Natural killer cell (primary cell): ENCODE measurements around the gene DUSP5. TPM values are rescaled to one million over a fixed set of nuclear protein-coding genes. Genes with fewer than 3 reads are reported as not detected.

ENCODE experiments used
- ATAC-seq, 3 donors: fragments of 150-1000 bp in 2 of 3; fragments of 200-7000 bp in 1 of 3; cut with Tn5 transposase; 1 replicate in 1 of 3; 2 replicates in 2 of 3; pipeline ENCODE4 v1.10.0; 2021; ENCODE audit warnings: mild to moderate bottlenecking in 2 of 3, moderate library complexity in 2 of 3
- DNase-seq, 2 donors: peaks; one replicate each; pipeline versions ENCODE4 v3.0.0 to v3.0.0-alpha.2; 2013 to 2021; ENCODE audit warnings: mixed read lengths in 1 of 2
- H3K27ac ChIP-seq: one replicate; pipeline ENCODE4 v1.5.1; 2013; ENCODE audit warnings: mild to moderate bottlenecking, low read length
- H3K27me3 ChIP-seq: one replicate; pipeline ENCODE4 v1.6.1; 2013; ENCODE audit warnings: low read length; ENCODE audit not compliant: control insufficient read depth, insufficient read depth
- H3K36me3 ChIP-seq: one replicate; pipeline ENCODE4 v1.6.1; 2013; ENCODE audit warnings: low read length; ENCODE audit not compliant: control insufficient read depth, insufficient read depth
- H3K4me1 ChIP-seq: one replicate; pipeline ENCODE4 v1.6.1; 2013; ENCODE audit warnings: low read length; ENCODE audit not compliant: control insufficient read depth, insufficient read depth
- H3K4me3 ChIP-seq: one replicate; pipeline ENCODE4 v1.5.1; 2013; ENCODE audit warnings: low read length
- H3K9me3 ChIP-seq: one replicate; pipeline ENCODE4 v1.6.1; 2013; ENCODE audit warnings: low read length; ENCODE audit not compliant: control insufficient read depth, insufficient read depth
- H3K27ac Mint-ChIP-seq, 2 donors: one replicate each; pipeline ENCODE4 v1.8.0; 2022; ENCODE audit warnings: mild to moderate bottlenecking in 2 of 2, mixed read lengths in 2 of 2, moderate library complexity in 1 of 2
- H3K27me3 Mint-ChIP-seq, 2 donors: one replicate each; pipeline ENCODE4 v1.8.0; 2022; ENCODE audit warnings: low read depth in 2 of 2, mixed read lengths in 2 of 2
- H3K36me3 Mint-ChIP-seq: one replicate; pipeline ENCODE4 v1.8.0; 2022; ENCODE audit warnings: mixed read lengths
- H3K4me1 Mint-ChIP-seq, 2 donors: one replicate each; pipeline ENCODE4 v1.8.0; 2022; ENCODE audit warnings: mixed read lengths in 2 of 2
- H3K4me3 Mint-ChIP-seq: one replicate; pipeline ENCODE4 v1.8.0; 2022; ENCODE audit warnings: mild to moderate bottlenecking, moderate library complexity, mixed read lengths
- H3K9me3 Mint-ChIP-seq, 2 donors: one replicate each; pipeline ENCODE4 v1.8.0; 2022; ENCODE audit warnings: mixed read lengths in 2 of 2
- WGBS: methylation state at CpG from one replicate; pipeline ENCODE4 v1.1.7; 2013; ENCODE audit warnings: missing lambda C conversion rate; ENCODE audit not compliant: insufficient coverage; 5-methylcytosine and 5-hydroxymethylcytosine counted together
- intact Hi-C: fragments of 100-400 bp; cut with micrococcal nuclease; formaldehyde crosslinking; loops from one replicate; pipeline ENCODE4 v1.14.2; 2022
- total RNA-seq, 4 donors: library from RNA; stranded (reverse); fragments of 120-200 nt in 1 of 4; gene quantifications; one replicate each; pipeline versions ENCODE4 v1.2.3 to v1.2.4, GENCODE V29; 2013 to 2022
- TF ChIP-seq, protein P1 (sequence below): fragments of 200-600 bp; IDR thresholded peaks from one replicate; pipeline ENCODE4 v1.8.0; 2022; ENCODE audit warnings: antibody characterized with exemption

DUSP5 gene
- total RNA-seq, 3 donors from 2014 or later (not counting 1 experiment from before 2014, with no cell fraction given): 56.3 to 98.9 (median 69.6) TPM

GRCh38 chr10:110514848-110515247, 17.1 kb downstream of the DUSP5 start:
- Mint-ChIP-seq H3K27ac (no peak overlapping the region), H3K4me1 (peaks cover 5 to 11% of the 10 kb centered on the region in 2 donors), H3K36me3 (peaks cover 8% of the 10 kb centered on the region), H3K9me3 (no peaks in the 10 kb centered on the region), H3K4me3 (no peak overlapping the region), H3K27me3 (no peaks in the 10 kb centered on the region)
- WGBS: 98% methylated on average over 3 of the region's 3 CpGs
- TF ChIP-seq, protein P1, sequence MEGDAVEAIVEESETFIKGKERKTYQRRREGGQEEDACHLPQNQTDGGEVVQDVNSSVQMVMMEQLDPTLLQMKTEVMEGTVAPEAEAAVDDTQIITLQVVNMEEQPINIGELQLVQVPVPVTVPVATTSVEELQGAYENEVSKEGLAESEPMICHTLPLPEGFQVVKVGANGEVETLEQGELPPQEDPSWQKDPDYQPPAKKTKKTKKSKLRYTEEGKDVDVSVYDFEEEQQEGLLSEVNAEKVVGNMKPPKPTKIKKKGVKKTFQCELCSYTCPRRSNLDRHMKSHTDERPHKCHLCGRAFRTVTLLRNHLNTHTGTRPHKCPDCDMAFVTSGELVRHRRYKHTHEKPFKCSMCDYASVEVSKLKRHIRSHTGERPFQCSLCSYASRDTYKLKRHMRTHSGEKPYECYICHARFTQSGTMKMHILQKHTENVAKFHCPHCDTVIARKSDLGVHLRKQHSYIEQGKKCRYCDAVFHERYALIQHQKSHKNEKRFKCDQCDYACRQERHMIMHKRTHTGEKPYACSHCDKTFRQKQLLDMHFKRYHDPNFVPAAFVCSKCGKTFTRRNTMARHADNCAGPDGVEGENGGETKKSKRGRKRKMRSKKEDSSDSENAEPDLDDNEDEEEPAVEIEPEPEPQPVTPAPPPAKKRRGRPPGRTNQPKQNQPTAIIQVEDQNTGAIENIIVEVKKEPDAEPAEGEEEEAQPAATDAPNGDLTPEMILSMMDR: no peak
- DNase-seq (no peak), ATAC-seq (no peak)
- H3K4me1 ChIP-seq: no peaks in the 10 kb centered on the region
- no peaks in the 10 kb centered on the region for H3K9me3 ChIP-seq
- intact Hi-C loops: no loop called here
- no peaks in the 10 kb centered on the region for H3K27me3 ChIP-seq
- no peak overlapping the region for H3K4me3 ChIP-seq
- peaks cover 20% of the 10 kb centered on the region for H3K36me3 ChIP-seq
- H3K27ac ChIP-seq: no peak overlapping the region

GRCh38 chr10:110516815-110517492, 19.2 kb downstream of the DUSP5 start:
- TF ChIP-seq, protein P1: no peak
- Mint-ChIP-seq H3K9me3 (no peaks in the 10 kb centered on the region), H3K4me1 (peaks cover 6 to 11% of the 10 kb centered on the region in 2 donors), H3K27ac (no peak overlapping the region), H3K27me3 (no peaks in the 10 kb centered on the region), H3K36me3 (peaks cover 8% of the 10 kb centered on the region), H3K4me3 (no peak overlapping the region)
- intact Hi-C loops: no loop called here
- WGBS: 84% methylated on average over 3 of the region's 3 CpGs
- no peak for DNase-seq
- no peaks in the 10 kb centered on the region for H3K27me3 ChIP-seq
- H3K4me1 ChIP-seq: no peaks in the 10 kb centered on the region
- H3K27ac ChIP-seq: no peak overlapping the region
- peaks cover 3% of the 10 kb centered on the region for H3K36me3 ChIP-seq
- H3K4me3 ChIP-seq: no peak overlapping the region
- H3K9me3 ChIP-seq: no peaks in the 10 kb centered on the region
- ATAC-seq: no peak

DNA sequence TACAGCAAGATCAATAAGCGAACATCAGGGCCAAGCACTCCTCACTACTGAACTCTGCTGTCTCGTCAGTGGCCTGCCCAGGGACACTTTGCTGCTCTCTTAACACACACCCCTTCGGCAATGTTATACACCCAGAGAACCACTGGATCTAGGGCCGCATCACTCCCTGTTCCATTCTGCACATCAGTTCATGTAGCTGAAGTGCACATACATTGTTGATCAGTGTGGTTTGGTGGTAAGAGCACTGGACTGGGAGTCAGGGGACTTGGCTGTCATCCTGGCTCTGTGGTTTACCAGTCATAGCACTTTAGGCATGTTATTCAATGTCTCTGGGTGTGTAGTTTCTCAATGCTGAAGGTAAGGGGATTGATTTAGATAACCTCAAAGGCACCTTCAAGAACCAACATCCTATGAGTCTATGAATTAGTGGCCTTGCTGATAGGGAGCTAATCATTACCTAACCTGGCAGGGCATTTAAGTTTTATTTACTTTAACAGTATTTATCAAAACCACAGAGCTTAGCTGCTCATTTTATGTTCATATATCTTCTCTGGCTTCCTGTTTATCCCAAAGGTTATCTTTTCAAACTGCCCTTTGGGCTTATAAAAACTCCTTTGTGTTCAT, 24.8 kb downstream of the DUSP5 start:
- ATAC-seq (peak in 1 of 3 donors; percentile 28), DNase-seq (no peak)
- Histone ChIP-seq H3K9me3 (no peaks in the 10 kb centered on the region), H3K4me1 (peaks cover 5% of the 10 kb centered on the region), H3K36me3 (no peaks in the 10 kb centered on the region), H3K4me3 (no peak overlapping the region), H3K27me3 (no peaks in the 10 kb centered on the region), H3K27ac (no peak overlapping the region)
- Mint-ChIP-seq H3K27ac (peak overlapping the region in 1 of 2 donors; percentile 11), H3K27me3 (no peaks in the 10 kb centered on the region), H3K4me3 (no peak overlapping the region), H3K9me3 (no peaks in the 10 kb centered on the region), H3K4me1 (peaks cover 15% of the 10 kb centered on the region in 2 donors), H3K36me3 (no peaks in the 10 kb centered on the region)
- TF ChIP-seq, protein P1: no peak
- intact Hi-C loops: no loop called here
- 89% methylated on average over 4 of the region's 4 CpGs for WGBS
